Neural cell (in vitro differentiated cells): Measurements from ENCODE around the gene DTHD1. TPM values are rescaled to one million over a fixed set of nuclear protein-coding genes. Genes with fewer than 3 reads are reported as not detected.

Experiments
- H2AFZ ChIP-seq: fragments of 200-600, 300-800 bp; sonication (generic), shearing (Covaris generic); 2 replicates; pipeline ENCODE4 v1.6.0; 2014; ENCODE audit warnings: low read depth, mild to moderate bottlenecking, antibody characterized with exemption, low read length, moderate library complexity
- H3F3A ChIP-seq: fragments of 200-600 bp; shearing (Covaris generic); 2 replicates; pipeline ENCODE4 v1.6.1; 2016; ENCODE audit warnings: mild to moderate bottlenecking, moderate library complexity, mixed read lengths, antibody characterized with exemption, low read length; ENCODE audit not compliant: insufficient read depth, poor library complexity, severe bottlenecking
- H3K27ac ChIP-seq: fragments of 200-600, 300-800 bp; sonication (generic), shearing (Covaris generic); 2 replicates; pipeline ENCODE4 v1.5.1; 2014; ENCODE audit warnings: mild to moderate bottlenecking, low read length, moderate library complexity
- H3K27me3 ChIP-seq: fragments of 300-800, 200-600 bp; sonication (generic), shearing (Covaris generic); 2 replicates; pipeline ENCODE4 v1.6.0; 2014; ENCODE audit warnings: mild to moderate bottlenecking, low read depth, low read length, moderate library complexity; ENCODE audit not compliant: insufficient read depth
- H3K36me3 ChIP-seq: fragments of 300-800, 200-600 bp; sonication (generic), shearing (Covaris generic); 2 replicates; pipeline ENCODE4 v1.5.1; 2014; ENCODE audit warnings: mild to moderate bottlenecking, antibody characterized with exemption, low read length, moderate library complexity; ENCODE audit not compliant: insufficient read depth
- H3K4me2 ChIP-seq: fragments of 300-800, 200-600 bp; sonication (generic), shearing (Covaris generic); 2 replicates; pipeline ENCODE4 v1.6.0; 2014; ENCODE audit warnings: mild to moderate bottlenecking, low read length
- H3K4me3 ChIP-seq: fragments of 300-800, 200-600 bp; sonication (generic), shearing (Covaris generic); 2 replicates; pipeline ENCODE4 v1.5.1; 2014; ENCODE audit warnings: mild to moderate bottlenecking, low read length, moderate library complexity
- H3K79me2 ChIP-seq: fragments of 200-600 bp; shearing (Covaris generic); replicated peaks from 2 replicates; pipeline ENCODE4 v1.6.0; 2014; ENCODE audit warnings: mild to moderate bottlenecking, low read length, moderate library complexity; ENCODE audit not compliant: insufficient read depth
- H3K9ac ChIP-seq: fragments of 300-800, 200-600 bp; sonication (generic), shearing (Covaris generic); 2 replicates; pipeline ENCODE4 v1.6.1; 2016; ENCODE audit warnings: mild to moderate bottlenecking, low read length, mixed read lengths
- H3K9me2 ChIP-seq: fragments of 200-600 bp; shearing (Covaris generic); 2 replicates; pipeline ENCODE4 v1.6.1; 2016; ENCODE audit warnings: mild to moderate bottlenecking, low read length, mixed read lengths; ENCODE audit not compliant: insufficient read depth
- H3K9me3 ChIP-seq: fragments of 200-600, 300-800 bp; sonication (generic), shearing (Covaris generic); 2 replicates; pipeline ENCODE4 v1.6.1; 2016; ENCODE audit warnings: mild to moderate bottlenecking, mixed run types, low read length, moderate library complexity, mixed read lengths
- H4K20me1 ChIP-seq: fragments of 200-600 bp; shearing (Covaris generic); 2 replicates; pipeline ENCODE4 v1.6.1; 2016; ENCODE audit warnings: mild to moderate bottlenecking, mixed run types; ENCODE audit not compliant: insufficient read depth
- EP300 ChIP-seq: fragments of 450-650 bp; conservative IDR thresholded peaks from 2 replicates; pipeline ENCODE4 v1.6.1; 2014; ENCODE audit warnings: antibody characterized with exemption, mild to moderate bottlenecking, moderate library complexity; ENCODE audit not compliant: poor library complexity, severe bottlenecking
- EZH2 ChIP-seq: fragments of 200-600, 300-800 bp; shearing (Covaris generic), sonication (generic); IDR thresholded peaks from 2 replicates; pipeline ENCODE4 v1.6.1; 2014; ENCODE audit warnings: antibody characterized with exemption, low read length, borderline replicate concordance, mild to moderate bottlenecking; ENCODE audit not compliant: insufficient read depth, poor library complexity, severe bottlenecking
- MXI1 ChIP-seq: fragments of 450-650 bp; conservative IDR thresholded peaks from 2 replicates; pipeline ENCODE4 v1.6.1; 2014; ENCODE audit warnings: antibody characterized with exemption, mild to moderate bottlenecking; ENCODE audit not compliant: poor library complexity, severe bottlenecking
- POLR2AphosphoS5 ChIP-seq: IDR thresholded peaks from 2 replicates; pipeline ENCODE4 v1.6.1; 2012
- RAD21 ChIP-seq: fragments of 450-650 bp; conservative IDR thresholded peaks from 2 replicates; pipeline ENCODE4 v1.6.1; 2014; ENCODE audit warnings: antibody characterized with exemption, mild to moderate bottlenecking, moderate library complexity
- SMC3 ChIP-seq: fragments of 450-650 bp; conservative IDR thresholded peaks from 2 replicates; pipeline ENCODE4 v1.6.1; 2014; ENCODE audit warnings: antibody characterized with exemption, mild to moderate bottlenecking, moderate library complexity; ENCODE audit not compliant: poor library complexity
- TAF1 ChIP-seq: IDR thresholded peaks from 2 replicates; pipeline ENCODE4 v1.6.1; 2012; ENCODE audit warnings: low read depth
- polyA plus RNA-seq: library from polyadenylated mRNA; depleted of rRNA; stranded (reverse); fragments of >200 nt; gene quantifications from 2 replicates; pipeline ENCODE4 v1.2.3, GENCODE V29; 2014
- TF ChIP-seq, protein P1 (sequence below): fragments of 450-650 bp; IDR thresholded peaks from 2 replicates; pipeline ENCODE4 v1.5.1; 2014; ENCODE audit warnings: antibody characterized with exemption, mild to moderate bottlenecking, moderate library complexity; ENCODE audit not compliant: poor library complexity, severe bottlenecking
- TF ChIP-seq, protein P2 (sequence below): IDR thresholded peaks from 2 replicates; pipeline ENCODE4 v1.6.1; 2012; ENCODE audit warnings: borderline replicate concordance

DTHD1 gene
- polyA plus RNA-seq, 1 donor from 2014 or later, result not detected

DNA sequence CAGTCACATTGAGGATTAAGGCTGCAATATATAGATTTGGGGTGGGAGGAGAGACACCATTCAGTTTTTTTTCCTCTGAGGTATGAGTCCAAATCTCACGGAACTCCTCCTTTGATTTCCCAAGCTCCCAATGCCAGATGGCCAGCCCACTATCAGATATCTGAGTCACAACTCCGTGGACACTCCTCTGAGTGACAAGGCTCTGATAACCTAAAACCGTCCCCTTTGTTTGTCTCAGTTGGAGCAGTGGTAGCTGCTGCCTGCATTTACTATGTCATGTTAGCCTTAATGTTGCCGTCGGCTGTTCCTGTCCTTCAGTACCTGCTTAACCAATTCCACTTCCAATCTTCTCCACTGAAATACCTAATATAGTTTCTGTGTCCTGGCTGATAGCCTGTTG is 107.3 kb downstream of the DTHD1 start:
- TF ChIP-seq POLR2AphosphoS5 (no peak), RAD21 (no peak), EZH2 (no peak), EP300 (no peak), MXI1 (no peak), SMC3 (no peak), TAF1 (no peak)
- TF ChIP-seq, protein P1, sequence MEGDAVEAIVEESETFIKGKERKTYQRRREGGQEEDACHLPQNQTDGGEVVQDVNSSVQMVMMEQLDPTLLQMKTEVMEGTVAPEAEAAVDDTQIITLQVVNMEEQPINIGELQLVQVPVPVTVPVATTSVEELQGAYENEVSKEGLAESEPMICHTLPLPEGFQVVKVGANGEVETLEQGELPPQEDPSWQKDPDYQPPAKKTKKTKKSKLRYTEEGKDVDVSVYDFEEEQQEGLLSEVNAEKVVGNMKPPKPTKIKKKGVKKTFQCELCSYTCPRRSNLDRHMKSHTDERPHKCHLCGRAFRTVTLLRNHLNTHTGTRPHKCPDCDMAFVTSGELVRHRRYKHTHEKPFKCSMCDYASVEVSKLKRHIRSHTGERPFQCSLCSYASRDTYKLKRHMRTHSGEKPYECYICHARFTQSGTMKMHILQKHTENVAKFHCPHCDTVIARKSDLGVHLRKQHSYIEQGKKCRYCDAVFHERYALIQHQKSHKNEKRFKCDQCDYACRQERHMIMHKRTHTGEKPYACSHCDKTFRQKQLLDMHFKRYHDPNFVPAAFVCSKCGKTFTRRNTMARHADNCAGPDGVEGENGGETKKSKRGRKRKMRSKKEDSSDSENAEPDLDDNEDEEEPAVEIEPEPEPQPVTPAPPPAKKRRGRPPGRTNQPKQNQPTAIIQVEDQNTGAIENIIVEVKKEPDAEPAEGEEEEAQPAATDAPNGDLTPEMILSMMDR, result no peak
- TF ChIP-seq, protein P2, sequence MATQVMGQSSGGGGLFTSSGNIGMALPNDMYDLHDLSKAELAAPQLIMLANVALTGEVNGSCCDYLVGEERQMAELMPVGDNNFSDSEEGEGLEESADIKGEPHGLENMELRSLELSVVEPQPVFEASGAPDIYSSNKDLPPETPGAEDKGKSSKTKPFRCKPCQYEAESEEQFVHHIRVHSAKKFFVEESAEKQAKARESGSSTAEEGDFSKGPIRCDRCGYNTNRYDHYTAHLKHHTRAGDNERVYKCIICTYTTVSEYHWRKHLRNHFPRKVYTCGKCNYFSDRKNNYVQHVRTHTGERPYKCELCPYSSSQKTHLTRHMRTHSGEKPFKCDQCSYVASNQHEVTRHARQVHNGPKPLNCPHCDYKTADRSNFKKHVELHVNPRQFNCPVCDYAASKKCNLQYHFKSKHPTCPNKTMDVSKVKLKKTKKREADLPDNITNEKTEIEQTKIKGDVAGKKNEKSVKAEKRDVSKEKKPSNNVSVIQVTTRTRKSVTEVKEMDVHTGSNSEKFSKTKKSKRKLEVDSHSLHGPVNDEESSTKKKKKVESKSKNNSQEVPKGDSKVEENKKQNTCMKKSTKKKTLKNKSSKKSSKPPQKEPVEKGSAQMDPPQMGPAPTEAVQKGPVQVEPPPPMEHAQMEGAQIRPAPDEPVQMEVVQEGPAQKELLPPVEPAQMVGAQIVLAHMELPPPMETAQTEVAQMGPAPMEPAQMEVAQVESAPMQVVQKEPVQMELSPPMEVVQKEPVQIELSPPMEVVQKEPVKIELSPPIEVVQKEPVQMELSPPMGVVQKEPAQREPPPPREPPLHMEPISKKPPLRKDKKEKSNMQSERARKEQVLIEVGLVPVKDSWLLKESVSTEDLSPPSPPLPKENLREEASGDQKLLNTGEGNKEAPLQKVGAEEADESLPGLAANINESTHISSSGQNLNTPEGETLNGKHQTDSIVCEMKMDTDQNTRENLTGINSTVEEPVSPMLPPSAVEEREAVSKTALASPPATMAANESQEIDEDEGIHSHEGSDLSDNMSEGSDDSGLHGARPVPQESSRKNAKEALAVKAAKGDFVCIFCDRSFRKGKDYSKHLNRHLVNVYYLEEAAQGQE, result no peak
- no peaks in the 10 kb centered on the region for H3F3A ChIP-seq
- H3K9ac ChIP-seq, result no peak overlapping the region
- no peak overlapping the region for H3K4me2 ChIP-seq
- no peaks in the 10 kb centered on the region for H3K36me3 ChIP-seq
- H3K9me3 ChIP-seq, result no peaks in the 10 kb centered on the region
- no peak overlapping the region for H3K27ac ChIP-seq
- no peaks in the 10 kb centered on the region for H3K27me3 ChIP-seq
- no peak overlapping the region for H3K4me3 ChIP-seq
- no peaks in the 10 kb centered on the region for H3K79me2 ChIP-seq
- H3K9me2 ChIP-seq, result no peaks in the 10 kb centered on the region
- no peaks in the 10 kb centered on the region for H4K20me1 ChIP-seq
- H2AFZ ChIP-seq, result no peak overlapping the region

DNA sequence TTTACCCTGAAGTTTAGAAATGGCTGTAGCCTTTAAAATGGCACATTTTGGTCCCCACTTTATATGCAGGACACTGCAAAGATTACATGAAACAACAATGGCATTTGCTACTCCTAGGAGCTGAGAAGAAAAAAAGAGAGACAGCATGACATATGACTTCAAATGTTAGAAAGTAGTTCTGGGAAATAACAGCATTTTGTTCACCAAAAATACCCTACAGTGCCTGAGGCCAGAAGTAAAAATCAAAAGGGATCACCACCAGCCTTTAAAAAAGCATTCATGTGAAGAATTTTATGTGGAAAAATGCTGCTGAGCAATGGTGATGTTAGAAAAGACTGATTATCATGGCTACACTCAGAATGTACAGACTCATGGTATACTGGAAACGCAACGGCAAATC is 110.0 kb downstream of the DTHD1 start:
- no peaks in the 10 kb centered on the region for H3K79me2 ChIP-seq
- H3F3A ChIP-seq, result no peaks in the 10 kb centered on the region
- no peaks in the 10 kb centered on the region for H3K9me2 ChIP-seq
- H3K9ac ChIP-seq, result no peak overlapping the region
- no peaks in the 10 kb centered on the region for H4K20me1 ChIP-seq
- no peaks in the 10 kb centered on the region for H3K27me3 ChIP-seq
- no peak overlapping the region for H3K4me2 ChIP-seq
- H3K27ac ChIP-seq, result no peak overlapping the region
- no peaks in the 10 kb centered on the region for H3K9me3 ChIP-seq
- no peaks in the 10 kb centered on the region for H3K36me3 ChIP-seq
- no peak overlapping the region for H3K4me3 ChIP-seq
- no peak overlapping the region for H2AFZ ChIP-seq
- TF ChIP-seq POLR2AphosphoS5, result no peak

DNA sequence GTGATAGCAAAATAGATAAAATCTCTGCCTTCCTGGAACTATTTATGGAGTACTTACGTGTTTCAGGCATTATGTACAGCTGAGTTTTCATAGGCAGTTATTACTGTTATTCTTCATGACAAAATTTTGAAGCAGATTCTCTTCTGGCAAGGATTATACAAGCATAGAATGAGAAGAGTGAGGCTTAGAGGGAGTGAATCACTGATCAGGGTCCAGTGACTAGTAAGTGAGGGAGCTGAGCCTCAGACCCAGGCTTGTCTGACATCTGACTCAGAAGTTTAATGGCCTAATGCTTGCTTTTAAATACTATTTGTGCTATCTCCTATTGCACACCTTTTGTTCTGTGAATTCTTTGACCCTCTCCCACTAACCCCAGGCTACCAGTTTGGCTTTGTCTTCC is 110.6 kb downstream of the DTHD1 start:
- no peak overlapping the region for H2AFZ ChIP-seq
- H3K27me3 ChIP-seq, result no peaks in the 10 kb centered on the region
- no peak overlapping the region for H3K4me3 ChIP-seq
- no peaks in the 10 kb centered on the region for H3K9me3 ChIP-seq
- no peaks in the 10 kb centered on the region for H3K79me2 ChIP-seq
- H3K9me2 ChIP-seq, result no peaks in the 10 kb centered on the region
- H4K20me1 ChIP-seq, result no peaks in the 10 kb centered on the region
- no peaks in the 10 kb centered on the region for H3F3A ChIP-seq
- H3K9ac ChIP-seq, result no peak overlapping the region
- no peaks in the 10 kb centered on the region for H3K36me3 ChIP-seq
- no peak overlapping the region for H3K4me2 ChIP-seq
- H3K27ac ChIP-seq, result no peak overlapping the region
- TF ChIP-seq EZH2, result no peak
- TF ChIP-seq EP300, result no peak
- TF ChIP-seq TAF1, result no peak
- TF ChIP-seq POLR2AphosphoS5, result no peak
- TF ChIP-seq, protein P1, result no peak
